ENCODE results near the gene LGR6. TPM values are rescaled to one million over a fixed set of nuclear protein-coding genes. Genes with fewer than 3 reads are reported as not detected.

The LGR6 gene
- total and polyA plus RNA-seq, 10 of the 15 experiments (the other 5 are each of a cell fraction or from before 2014, with no cell fraction given): not detected

DNA sequence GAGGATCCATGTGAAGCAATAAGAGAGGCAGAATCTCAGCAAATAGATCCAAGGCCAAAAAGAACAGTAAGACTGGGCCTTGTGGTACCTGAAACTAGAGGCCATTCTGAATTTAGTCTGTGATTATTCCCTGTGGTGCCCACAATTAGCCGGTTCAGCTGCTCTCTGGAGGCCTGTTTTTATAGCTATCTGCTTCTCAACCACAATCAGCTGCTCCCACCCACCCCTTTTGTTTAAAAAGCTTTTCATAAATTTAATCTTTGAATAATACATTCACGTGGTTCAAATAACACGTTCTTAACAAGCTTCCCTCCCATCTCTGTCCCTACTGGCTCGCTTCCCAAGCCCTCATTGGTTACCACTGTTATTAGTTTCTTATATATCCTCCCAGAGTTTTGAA lies 130.1 kb downstream of the LGR6 start:
- Histone ChIP-seq H4K20me1 (ENCODE audit: control insufficient read depth, insufficient read depth) (no peaks in the 10 kb centered on the region), H3K27ac (ENCODE audit: control insufficient read depth, insufficient read depth) (no peak overlapping the region), H3K36me3 (ENCODE audit: control insufficient read depth in 2 of 2, insufficient read depth in 2 of 2, low read length in 1 of 2) (no peaks in the 10 kb centered on the region), H3K4me3 (no peak overlapping the region), H3K4me1 (ENCODE audit: control insufficient read depth, insufficient read depth, low read length) (no peaks in the 10 kb centered on the region), H3K4me2 (ENCODE audit: control insufficient read depth, insufficient read depth) (no peak overlapping the region), H3K79me2 (ENCODE audit: control insufficient read depth, insufficient read depth, low read length) (no peaks in the 10 kb centered on the region), H2AFZ (ENCODE audit: control insufficient read depth, low read depth, low read length) (no peak overlapping the region), H3K27me3 (replicated peaks in 1 of 2; ENCODE audit: control insufficient read depth in 2 of 2, insufficient read depth in 2 of 2, low read length in 1 of 2) (no peaks in the 10 kb centered on the region), H3K9ac (ENCODE audit: control insufficient read depth, insufficient read depth, low read length) (no peak overlapping the region), H3K9me3 (replicated peaks; ENCODE audit: control insufficient read depth, insufficient read depth, low read length) (no peaks in the 10 kb centered on the region)
- 45% methylated on average over 4 of the region's 4 CpGs for WGBS (ENCODE audit: insufficient coverage, insufficient replicate concordance, low lambda C conversion rate, missing lambda C conversion rate)
- intact Hi-C loops (cut with micrococcal nuclease; ENCODE audit: unreplicated experiment) (no loop called here), in situ Hi-C loops (cut with MboI) (no loop called here)
- RAD21 ChIA-PET (ENCODE audit: unreplicated experiment): no interaction called here
- no peak for ATAC-seq
- POLR2A ChIA-PET: no interaction called here
- TF ChIP-seq ZNF274 (IDR thresholded peaks at IDR 0.05; ENCODE audit: insufficient read depth, insufficient read length): no peak
- no peak for TF ChIP-seq NFIC (IDR thresholded peaks at IDR 0.05; ENCODE audit: low read depth, low read length)
- TF ChIP-seq ZNF207 (IDR thresholded peaks at IDR 0.05; ENCODE audit: borderline replicate concordance): no peak
- TF ChIP-seq FOXK2 (IDR thresholded peaks at IDR 0.05): no peak
- TF ChIP-seq NFXL1 (IDR thresholded peaks at IDR 0.05; ENCODE audit: borderline replicate concordance): no peak
- no peak for TF ChIP-seq FOS (IDR thresholded peaks at IDR 0.05; ENCODE audit: borderline replicate concordance, extremely low read depth, insufficient read length)
- TF ChIP-seq BCL11A (IDR thresholded peaks at IDR 0.05; ENCODE audit: low read depth, low read length): no peak
- no peak for TF ChIP-seq CEBPB (IDR thresholded peaks at IDR 0.05; ENCODE audit: borderline replicate concordance in 1 of 2, low read depth in 2 of 2, low read length in 2 of 2)
- TF ChIP-seq, protein P1, sequence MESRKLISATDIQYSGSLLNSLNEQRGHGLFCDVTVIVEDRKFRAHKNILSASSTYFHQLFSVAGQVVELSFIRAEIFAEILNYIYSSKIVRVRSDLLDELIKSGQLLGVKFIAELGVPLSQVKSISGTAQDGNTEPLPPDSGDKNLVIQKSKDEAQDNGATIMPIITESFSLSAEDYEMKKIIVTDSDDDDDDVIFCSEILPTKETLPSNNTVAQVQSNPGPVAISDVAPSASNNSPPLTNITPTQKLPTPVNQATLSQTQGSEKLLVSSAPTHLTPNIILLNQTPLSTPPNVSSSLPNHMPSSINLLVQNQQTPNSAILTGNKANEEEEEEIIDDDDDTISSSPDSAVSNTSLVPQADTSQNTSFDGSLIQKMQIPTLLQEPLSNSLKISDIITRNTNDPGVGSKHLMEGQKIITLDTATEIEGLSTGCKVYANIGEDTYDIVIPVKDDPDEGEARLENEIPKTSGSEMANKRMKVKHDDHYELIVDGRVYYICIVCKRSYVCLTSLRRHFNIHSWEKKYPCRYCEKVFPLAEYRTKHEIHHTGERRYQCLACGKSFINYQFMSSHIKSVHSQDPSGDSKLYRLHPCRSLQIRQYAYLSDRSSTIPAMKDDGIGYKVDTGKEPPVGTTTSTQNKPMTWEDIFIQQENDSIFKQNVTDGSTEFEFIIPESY (IDR thresholded peaks at IDR 0.05): no peak
- TF ChIP-seq EP300 (IDR thresholded peaks at IDR 0.05; ENCODE audit: borderline replicate concordance in 1 of 2, control insufficient read depth in 1 of 2, low read depth in 2 of 2, low read length in 2 of 2): no peak
- no peak for TF ChIP-seq TARDBP (IDR thresholded peaks at IDR 0.05; ENCODE audit: borderline replicate concordance)
- TF ChIP-seq, protein P2, sequence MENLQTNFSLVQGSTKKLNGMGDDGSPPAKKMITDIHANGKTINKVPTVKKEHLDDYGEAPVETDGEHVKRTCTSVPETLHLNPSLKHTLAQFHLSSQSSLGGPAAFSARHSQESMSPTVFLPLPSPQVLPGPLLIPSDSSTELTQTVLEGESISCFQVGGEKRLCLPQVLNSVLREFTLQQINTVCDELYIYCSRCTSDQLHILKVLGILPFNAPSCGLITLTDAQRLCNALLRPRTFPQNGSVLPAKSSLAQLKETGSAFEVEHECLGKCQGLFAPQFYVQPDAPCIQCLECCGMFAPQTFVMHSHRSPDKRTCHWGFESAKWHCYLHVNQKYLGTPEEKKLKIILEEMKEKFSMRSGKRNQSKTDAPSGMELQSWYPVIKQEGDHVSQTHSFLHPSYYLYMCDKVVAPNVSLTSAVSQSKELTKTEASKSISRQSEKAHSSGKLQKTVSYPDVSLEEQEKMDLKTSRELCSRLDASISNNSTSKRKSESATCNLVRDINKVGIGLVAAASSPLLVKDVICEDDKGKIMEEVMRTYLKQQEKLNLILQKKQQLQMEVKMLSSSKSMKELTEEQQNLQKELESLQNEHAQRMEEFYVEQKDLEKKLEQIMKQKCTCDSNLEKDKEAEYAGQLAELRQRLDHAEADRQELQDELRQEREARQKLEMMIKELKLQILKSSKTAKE (IDR thresholded peaks at IDR 0.05; ENCODE audit: low read depth, poor library complexity, severe bottlenecking): no peak
- TF ChIP-seq MEF2A (IDR thresholded peaks at IDR 0.05; ENCODE audit: insufficient read depth, low read depth, low read length): no peak
- no peak for TF ChIP-seq ZBED1 (IDR thresholded peaks at IDR 0.05; ENCODE audit: borderline replicate concordance)
- TF ChIP-seq YY1 (IDR thresholded peaks at IDR 0.05; ENCODE audit: low read depth, low read length): no peak
- no peak for TF ChIP-seq EZH2 (IDR thresholded peaks at IDR 0.05; ENCODE audit: borderline replicate concordance, control insufficient read depth, low read depth, low read length)
- TF ChIP-seq, protein P3, sequence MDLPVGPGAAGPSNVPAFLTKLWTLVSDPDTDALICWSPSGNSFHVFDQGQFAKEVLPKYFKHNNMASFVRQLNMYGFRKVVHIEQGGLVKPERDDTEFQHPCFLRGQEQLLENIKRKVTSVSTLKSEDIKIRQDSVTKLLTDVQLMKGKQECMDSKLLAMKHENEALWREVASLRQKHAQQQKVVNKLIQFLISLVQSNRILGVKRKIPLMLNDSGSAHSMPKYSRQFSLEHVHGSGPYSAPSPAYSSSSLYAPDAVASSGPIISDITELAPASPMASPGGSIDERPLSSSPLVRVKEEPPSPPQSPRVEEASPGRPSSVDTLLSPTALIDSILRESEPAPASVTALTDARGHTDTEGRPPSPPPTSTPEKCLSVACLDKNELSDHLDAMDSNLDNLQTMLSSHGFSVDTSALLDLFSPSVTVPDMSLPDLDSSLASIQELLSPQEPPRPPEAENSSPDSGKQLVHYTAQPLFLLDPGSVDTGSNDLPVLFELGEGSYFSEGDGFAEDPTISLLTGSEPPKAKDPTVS (IDR thresholded peaks at IDR 0.05; ENCODE audit: low read depth, low read length): no peak
- no peak for TF ChIP-seq STAT1 (conservative IDR thresholded peaks at IDR 0.05)
- TF ChIP-seq EGR1 (IDR thresholded peaks at IDR 0.05; ENCODE audit: borderline replicate concordance in 1 of 2, low read depth in 2 of 2, low read length in 2 of 2): no peak
- BruUV-seq (replicated peaks): no TSS peak
- CTCF ChIA-PET: interaction anchor here (1.0 to 1.4 kb wide), 3 partner anchors 10 to 131 kb away, joined by 3 to 7 read pairs (median 6); partner anchors contain the start of genes LGR6 and UBE2T
- no peak for DNase-seq (ENCODE audit: low read depth, low spot score)
- FAIRE-seq: no peak
- SMC1A ChIA-PET (ENCODE audit: uncharacterized antibody, unreplicated experiment): interaction anchor here (0.9 to 1.3 kb wide), 3 partner anchors 10 to 134 kb away, joined by 3 read pairs; no protein-coding TSS in a partner anchor
